Activated B cell treated with CpG ODN at 0.5 μM for 24 hours (primary cell): ENCODE data around the gene C1orf210. TPM values are rescaled to one million over a fixed set of nuclear protein-coding genes. Genes with fewer than 3 reads are reported as not detected.
A peak's percentile ranks its signal among the peaks of the same experiment; 100 is the strongest.

Source experiments
- ATAC-seq: fragments of 200-7000 bp; cut with Tn5 transposase; one replicate; pipeline ENCODE4 v1.10.0; 2021; ENCODE audit warnings: low read depth, mild to moderate bottlenecking, moderate library complexity
- CTCF ChIA-PET: fragments of 350-600 bp; sonication (Branson Sonifier 250); formaldehyde crosslinking; loops from one replicate; lab custom pipeline; 2021; ENCODE audit warnings: antibody characterized with exemption; lab: Charles Lee
- POLR2A ChIA-PET: fragments of 350-600 bp; sonication (Branson Sonifier 250); formaldehyde crosslinking; loops from one replicate; lab custom pipeline; 2021; ENCODE audit warnings: antibody characterized with exemption; lab: Charles Lee
- DNase-seq: peaks from one replicate; pipeline ENCODE4 v3.0.0; 2022
- H3K27ac Mint-ChIP-seq: one replicate; pipeline ENCODE4 v1.8.0; 2020; ENCODE audit warnings: mixed read lengths
- H3K27me3 Mint-ChIP-seq: one replicate; pipeline ENCODE4 v1.8.0; 2021; ENCODE audit warnings: mixed read lengths
- H3K36me3 Mint-ChIP-seq: one replicate; pipeline ENCODE4 v1.8.0; 2021; ENCODE audit warnings: low read depth, mixed read lengths
- H3K4me1 Mint-ChIP-seq: one replicate; pipeline ENCODE4 v1.8.0; 2021; ENCODE audit warnings: mixed read lengths
- H3K4me3 Mint-ChIP-seq: one replicate; pipeline ENCODE4 v1.8.0; 2020; ENCODE audit warnings: mild to moderate bottlenecking, mixed read lengths
- H3K9me3 Mint-ChIP-seq: one replicate; pipeline ENCODE4 v1.8.0; 2020; ENCODE audit warnings: mixed read lengths
- CTCF ChIP-seq: fragments of 200-600 bp; IDR thresholded peaks from one replicate; pipeline ENCODE4 v1.8.0; 2022; ENCODE audit warnings: antibody characterized with exemption, mild to moderate bottlenecking
- intact Hi-C: fragments of 100-400 bp; cut with micrococcal nuclease; formaldehyde crosslinking; loops from one replicate; pipeline ENCODE4 v1.15.1; 2024
- total RNA-seq: library from RNA; stranded (reverse); gene quantifications from 2 replicates; pipeline ENCODE4 v1.2.3, GENCODE V29; 2022

The C1orf210 gene
- total RNA-seq, 1 donor from 2014 or later, result not detected

GRCh38 chr1:43272576-43273571, 12.5 kb downstream of the C1orf210 start:
- DNase-seq (no peak), ATAC-seq (no peak)
- Mint-ChIP-seq H3K4me1 (peaks cover 19% of the 10 kb centered on the region), H3K9me3 (no peaks in the 10 kb centered on the region), H3K27me3 (peaks cover 16% of the 10 kb centered on the region), H3K4me3 (no peak overlapping the region), H3K36me3 (no peaks in the 10 kb centered on the region), H3K27ac (no peak overlapping the region)
- intact Hi-C loops, result no loop called here
- CTCF ChIA-PET, result no interaction called here
- no peak for TF ChIP-seq CTCF
- POLR2A ChIA-PET, result no interaction called here

- intact Hi-C loops, result no loop called here
- ATAC-seq (no peak), DNase-seq (no peak)
- H3K27me3 Mint-ChIP-seq, result peaks cover 14% of the 10 kb centered on the region
- no peak overlapping the region for H3K27ac Mint-ChIP-seq
- CTCF ChIA-PET, result no interaction called here
- POLR2A ChIA-PET, result no interaction called here
- no peak for TF ChIP-seq CTCF
- peaks cover 19% of the 10 kb centered on the region for H3K4me1 Mint-ChIP-seq
- no peak overlapping the region for H3K4me3 Mint-ChIP-seq
- H3K9me3 Mint-ChIP-seq, result no peaks in the 10 kb centered on the region
- H3K36me3 Mint-ChIP-seq, result no peaks in the 10 kb centered on the region
Observed at GRCh38 chr1:43272161-43272560, 13.2 kb downstream of the C1orf210 start.

GRCh38 chr1:43271186-43272118, 13.9 kb downstream of the C1orf210 start:
- no peak for ATAC-seq
- H3K36me3 Mint-ChIP-seq, result no peaks in the 10 kb centered on the region
- TF ChIP-seq CTCF, result no peak
- POLR2A ChIA-PET, result no interaction called here
- H3K4me1 Mint-ChIP-seq, result peaks cover 19% of the 10 kb centered on the region
- peak overlapping the region; percentile 72 for H3K4me3 Mint-ChIP-seq
- intact Hi-C loops, result no loop called here
- peaks cover 10% of the 10 kb centered on the region for H3K27me3 Mint-ChIP-seq
- peak; percentile 12 for DNase-seq
- no peak overlapping the region for H3K27ac Mint-ChIP-seq
- CTCF ChIA-PET, result no interaction called here
- H3K9me3 Mint-ChIP-seq, result no peaks in the 10 kb centered on the region

- Mint-ChIP-seq H3K27ac (no peak overlapping the region), H3K4me1 (peaks cover 19% of the 10 kb centered on the region), H3K27me3 (peaks cover 10% of the 10 kb centered on the region), H3K4me3 (peak overlapping the region; percentile 72), H3K9me3 (no peaks in the 10 kb centered on the region), H3K36me3 (no peaks in the 10 kb centered on the region)
- CTCF ChIA-PET, result no interaction called here
- ATAC-seq, result no peak
- intact Hi-C loops, result no loop called here
- no peak for TF ChIP-seq CTCF
- DNase-seq, result peak; percentile 15
- POLR2A ChIA-PET, result no interaction called here
Observed at GRCh38 chr1:43270421-43271095, 14.8 kb downstream of the C1orf210 start.
